ENCODE measurements around the gene HHAT. TPM values are rescaled to one million over a fixed set of nuclear protein-coding genes. Genes with fewer than 3 reads are reported as not detected.

Gene HHAT
- total RNA-seq, 1 donor from 2014 or later: 14.7 TPM

DNA sequence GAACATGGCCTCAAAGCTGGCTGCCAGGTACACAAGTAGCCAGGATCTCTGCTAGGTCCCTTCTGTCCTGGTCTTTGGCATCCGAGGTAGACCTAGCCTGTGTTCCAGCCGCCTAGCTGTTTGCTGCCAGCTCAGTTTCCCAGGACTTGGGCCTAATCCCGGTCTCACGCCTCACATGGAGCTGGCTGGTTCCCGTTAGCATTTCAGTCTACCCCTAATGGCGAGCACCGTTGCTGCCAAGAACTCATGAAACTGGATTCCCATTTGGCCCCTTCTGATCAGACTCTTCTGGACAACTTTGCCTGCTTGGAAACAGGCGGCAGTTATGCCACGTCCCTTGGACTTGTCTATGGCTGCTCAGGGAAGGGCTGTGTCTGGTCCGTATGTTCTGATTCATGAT, 26.2 kb upstream of the HHAT start:
- H3K36me3 Mint-ChIP-seq (ENCODE audit: insufficient read depth): no peaks in the 10 kb centered on the region
- no peak for DNase-seq (ENCODE audit: low spot score, unreplicated experiment)
- peaks cover 12% of the 10 kb centered on the region for H3K27me3 Mint-ChIP-seq
- H3K4me1 Mint-ChIP-seq (ENCODE audit: low read depth): peaks cover 4% of the 10 kb centered on the region
- TF ChIP-seq, protein P1, sequence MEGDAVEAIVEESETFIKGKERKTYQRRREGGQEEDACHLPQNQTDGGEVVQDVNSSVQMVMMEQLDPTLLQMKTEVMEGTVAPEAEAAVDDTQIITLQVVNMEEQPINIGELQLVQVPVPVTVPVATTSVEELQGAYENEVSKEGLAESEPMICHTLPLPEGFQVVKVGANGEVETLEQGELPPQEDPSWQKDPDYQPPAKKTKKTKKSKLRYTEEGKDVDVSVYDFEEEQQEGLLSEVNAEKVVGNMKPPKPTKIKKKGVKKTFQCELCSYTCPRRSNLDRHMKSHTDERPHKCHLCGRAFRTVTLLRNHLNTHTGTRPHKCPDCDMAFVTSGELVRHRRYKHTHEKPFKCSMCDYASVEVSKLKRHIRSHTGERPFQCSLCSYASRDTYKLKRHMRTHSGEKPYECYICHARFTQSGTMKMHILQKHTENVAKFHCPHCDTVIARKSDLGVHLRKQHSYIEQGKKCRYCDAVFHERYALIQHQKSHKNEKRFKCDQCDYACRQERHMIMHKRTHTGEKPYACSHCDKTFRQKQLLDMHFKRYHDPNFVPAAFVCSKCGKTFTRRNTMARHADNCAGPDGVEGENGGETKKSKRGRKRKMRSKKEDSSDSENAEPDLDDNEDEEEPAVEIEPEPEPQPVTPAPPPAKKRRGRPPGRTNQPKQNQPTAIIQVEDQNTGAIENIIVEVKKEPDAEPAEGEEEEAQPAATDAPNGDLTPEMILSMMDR (IDR thresholded peaks at IDR 0.05; ENCODE audit: unreplicated experiment): no peak
- H3K4me3 Mint-ChIP-seq (ENCODE audit: low read depth): no peak overlapping the region
- H3K9me3 Mint-ChIP-seq (ENCODE audit: low read depth): no peaks in the 10 kb centered on the region
- H3K27ac Mint-ChIP-seq: no peak overlapping the region

DNA sequence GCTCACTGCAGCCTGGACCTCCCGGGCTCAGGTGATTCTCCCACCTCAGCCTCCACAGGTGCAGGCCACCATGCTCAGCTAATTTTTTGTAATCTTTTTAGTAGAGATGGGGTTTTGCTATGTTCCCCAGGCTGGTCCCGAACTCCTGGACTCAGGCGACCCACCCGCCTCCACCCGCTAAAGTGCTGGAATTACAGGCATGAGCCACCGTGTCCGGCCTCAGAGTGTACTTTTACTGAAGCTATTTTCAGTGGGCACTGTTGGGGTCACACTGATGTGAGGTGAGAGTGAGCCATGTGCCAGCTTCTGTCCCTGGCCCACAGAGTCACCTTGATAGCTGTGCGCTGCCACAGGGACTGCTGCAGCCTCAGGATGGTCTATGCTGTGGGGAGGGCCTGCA, 25.3 kb upstream of the HHAT start:
- no peak for DNase-seq (ENCODE audit: low spot score, unreplicated experiment)
- Mint-ChIP-seq H3K27me3 (peaks cover 12% of the 10 kb centered on the region), H3K27ac (peak overlapping the region; percentile 52), H3K4me3 (ENCODE audit: low read depth) (no peak overlapping the region), H3K4me1 (ENCODE audit: low read depth) (peaks cover 4% of the 10 kb centered on the region), H3K9me3 (ENCODE audit: low read depth) (no peaks in the 10 kb centered on the region), H3K36me3 (ENCODE audit: insufficient read depth) (no peaks in the 10 kb centered on the region)
- TF ChIP-seq, protein P1 (IDR thresholded peaks at IDR 0.05; ENCODE audit: unreplicated experiment): no peak

DNA sequence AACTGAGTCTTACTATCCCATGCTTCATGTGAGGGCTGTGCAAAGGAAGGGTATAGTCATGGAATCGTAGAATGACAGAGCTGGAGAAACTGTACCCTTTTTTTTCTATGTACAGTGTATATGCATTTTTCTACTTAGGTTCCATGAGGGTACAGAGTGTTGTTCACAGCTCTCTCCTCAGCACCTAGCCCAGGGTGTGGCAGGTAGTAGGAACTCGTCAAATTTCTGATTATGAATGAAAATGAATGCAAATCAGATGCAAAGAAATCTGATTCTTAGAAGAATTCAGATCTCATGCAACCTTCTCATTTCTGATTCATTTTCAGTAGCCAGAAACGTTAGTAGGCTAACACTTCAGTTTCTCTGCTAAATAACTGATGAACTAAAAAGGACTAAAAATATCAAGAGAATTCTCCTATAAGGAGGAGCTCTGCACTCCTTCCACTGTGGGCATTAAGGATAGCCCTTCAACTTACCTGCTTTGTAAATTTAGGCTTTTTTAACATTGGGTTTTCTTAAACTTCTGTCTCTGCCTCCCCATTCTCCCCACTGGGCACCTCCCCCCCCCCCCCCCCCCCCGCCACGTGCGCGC, 18.0 kb upstream of the HHAT start:
- Mint-ChIP-seq H3K9me3 (ENCODE audit: low read depth) (no peaks in the 10 kb centered on the region), H3K4me3 (ENCODE audit: low read depth) (peak overlapping the region; percentile 84), H3K4me1 (ENCODE audit: low read depth) (peaks cover 3% of the 10 kb centered on the region), H3K36me3 (ENCODE audit: insufficient read depth) (no peaks in the 10 kb centered on the region), H3K27ac (peak overlapping the region; percentile 94), H3K27me3 (peaks cover 13% of the 10 kb centered on the region)
- DNase-seq (ENCODE audit: low spot score, unreplicated experiment): no peak
- TF ChIP-seq, protein P1 (IDR thresholded peaks at IDR 0.05; ENCODE audit: unreplicated experiment): no peak

DNA sequence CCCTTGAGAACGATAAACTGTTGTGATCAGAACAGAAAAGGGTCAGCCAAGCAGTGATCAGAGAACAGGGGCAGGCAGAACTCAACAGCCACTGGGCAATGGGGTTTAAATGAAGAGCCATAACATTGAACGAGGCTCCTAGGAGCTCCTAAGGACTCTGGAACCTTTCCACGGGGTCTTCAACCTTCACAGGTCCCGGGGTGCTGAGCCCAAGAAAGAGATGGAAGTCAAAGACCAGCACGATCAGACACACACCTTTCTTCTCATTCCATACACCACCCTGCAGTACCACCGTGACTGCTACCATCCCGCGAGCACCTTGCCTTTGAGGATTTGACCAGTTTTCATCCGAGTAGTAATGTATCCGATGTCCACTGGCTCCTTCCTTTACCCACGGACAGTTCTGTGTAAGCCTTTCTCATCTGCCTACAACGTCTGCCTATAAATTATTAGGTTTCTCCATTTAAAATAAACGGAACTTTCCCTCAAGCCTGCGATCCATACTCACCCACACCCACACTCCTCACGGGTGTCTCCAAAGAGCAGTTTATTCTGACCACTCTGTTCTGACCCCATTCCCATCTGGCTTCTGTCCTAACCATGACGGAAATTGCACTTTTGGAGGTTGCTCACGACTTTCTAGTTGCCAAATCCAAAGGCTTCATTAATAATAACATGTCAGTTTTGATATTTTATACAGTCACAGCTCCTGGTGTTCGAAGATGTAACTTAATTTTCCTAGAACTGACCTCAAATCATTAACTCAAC, 16.8 kb upstream of the HHAT start:
- no peak for DNase-seq (ENCODE audit: low spot score, unreplicated experiment)
- Mint-ChIP-seq H3K27ac (peak overlapping the region; percentile 94), H3K4me1 (ENCODE audit: low read depth) (peaks cover 3% of the 10 kb centered on the region), H3K9me3 (ENCODE audit: low read depth) (no peaks in the 10 kb centered on the region), H3K36me3 (ENCODE audit: insufficient read depth) (no peaks in the 10 kb centered on the region), H3K27me3 (peaks cover 13% of the 10 kb centered on the region), H3K4me3 (ENCODE audit: low read depth) (peak overlapping the region; percentile 84)
- TF ChIP-seq, protein P1 (IDR thresholded peaks at IDR 0.05; ENCODE audit: unreplicated experiment): no peak

DNA sequence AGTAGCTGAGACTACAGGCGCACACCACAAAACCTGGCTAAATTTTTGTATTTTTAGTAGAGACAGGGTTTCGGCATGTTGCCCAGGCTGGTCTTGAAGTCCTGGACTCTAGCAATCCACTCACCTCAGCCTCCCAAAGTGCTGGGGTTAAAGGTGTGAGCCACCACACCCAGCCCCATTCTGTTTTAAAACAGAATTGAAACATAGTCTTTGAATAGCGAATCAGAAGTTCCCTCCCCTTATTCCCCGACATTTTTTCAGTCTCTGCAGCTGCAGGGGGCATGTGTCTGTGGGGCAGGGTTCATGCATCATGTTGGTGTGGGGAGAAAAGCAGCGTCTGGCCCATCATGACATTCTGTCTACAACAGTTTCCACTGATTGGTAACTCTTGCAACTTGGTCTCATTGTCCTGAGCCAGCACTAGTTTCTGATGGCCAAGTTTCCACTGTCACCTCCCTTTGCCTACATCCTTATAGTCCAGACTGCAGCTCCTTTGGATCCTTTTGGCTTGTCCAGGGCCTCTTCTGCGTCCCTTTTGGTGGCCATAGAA, 15.6 kb upstream of the HHAT start:
- no peak overlapping the region for H3K4me3 Mint-ChIP-seq (ENCODE audit: low read depth)
- H3K27ac Mint-ChIP-seq: no peak overlapping the region
- H3K9me3 Mint-ChIP-seq (ENCODE audit: low read depth): no peaks in the 10 kb centered on the region
- H3K27me3 Mint-ChIP-seq: peaks cover 13% of the 10 kb centered on the region
- TF ChIP-seq, protein P1 (IDR thresholded peaks at IDR 0.05; ENCODE audit: unreplicated experiment): no peak
- DNase-seq (ENCODE audit: low spot score, unreplicated experiment): no peak
- no peaks in the 10 kb centered on the region for H3K36me3 Mint-ChIP-seq (ENCODE audit: insufficient read depth)
- peaks cover 3% of the 10 kb centered on the region for H3K4me1 Mint-ChIP-seq (ENCODE audit: low read depth)
